ENCODE data around the gene DIP2C.
"Not testable (repeated sequence)": the region's sequence is repeated elsewhere in the genome, so short reads cannot be mapped to it uniquely, and the experiment has no call there.

The DIP2C gene

GRCh38 chr10:590721-591120 lies 98.7 kb downstream of the DIP2C start:
- no peak for DNase-seq

GRCh38 chr10:589961-590680 lies 99.3 kb downstream of the DIP2C start:
- DNase-seq, result no peak

GRCh38 chr10:588246-589165 lies 101.0 kb downstream of the DIP2C start:
- DNase-seq, result no peak

- no peak for DNase-seq
Observed at GRCh38 chr10:586716-587115, 102.8 kb downstream of the DIP2C start.

- DNase-seq, result no peak
Observed at GRCh38 chr10:586151-586550, 103.3 kb downstream of the DIP2C start.

- no peak for DNase-seq
Observed at GRCh38 chr10:585502-585901, 104.0 kb downstream of the DIP2C start.

GRCh38 chr10:584497-585290 lies 104.8 kb downstream of the DIP2C start:
- DNase-seq, result not testable (repeated sequence)

GRCh38 chr10:583433-583832 lies 106.0 kb downstream of the DIP2C start:
- no peak for DNase-seq

GRCh38 chr10:581776-582330 lies 107.6 kb downstream of the DIP2C start:
- DNase-seq, result no peak

GRCh38 chr10:580778-581177 lies 108.7 kb downstream of the DIP2C start:
- no peak for DNase-seq

- DNase-seq, result no peak
Observed at GRCh38 chr10:576130-576465, 113.4 kb downstream of the DIP2C start.

- no peak for DNase-seq
Observed at GRCh38 chr10:575402-576129, 113.9 kb downstream of the DIP2C start.

- no peak for DNase-seq
Observed at GRCh38 chr10:572696-573095, 116.8 kb downstream of the DIP2C start.

- DNase-seq, result no peak
Observed at GRCh38 chr10:571688-572451, 117.6 kb downstream of the DIP2C start.

- DNase-seq, result no peak
Observed at GRCh38 chr10:571166-571565, 118.3 kb downstream of the DIP2C start.

- no peak for DNase-seq
Observed at GRCh38 chr10:570628-571163, 118.8 kb downstream of the DIP2C start.

GRCh38 chr10:569961-570627 lies 119.4 kb downstream of the DIP2C start:
- no peak for DNase-seq

GRCh38 chr10:568848-569247 lies 120.6 kb downstream of the DIP2C start:
- no peak for DNase-seq

- DNase-seq, result no peak
Observed at GRCh38 chr10:567869-568268, 121.6 kb downstream of the DIP2C start.

- no peak for DNase-seq
Observed at GRCh38 chr10:566241-566885, 123.1 kb downstream of the DIP2C start.

All from T-helper 1 cell (primary cell).